Transverse colon (tissue), 4 donors: ENCODE measurements around the gene NAALADL2.

Experiments used
- EP300 ChIP-seq: sonication (generic); formaldehyde crosslinking; IDR thresholded peaks from one replicate; pipeline ENCODE4 v1.6.1; 2017; ENCODE audit warnings: antibody characterized with exemption, low read depth
- POLR2A ChIP-seq: fragments of 450-650 bp; IDR thresholded peaks from one replicate; pipeline ENCODE4 v1.6.1; 2016; ENCODE audit warnings: antibody characterized with exemption, mild to moderate bottlenecking, moderate library complexity
- POLR2AphosphoS5 ChIP-seq, 3 donors: sonication (generic); formaldehyde crosslinking; IDR thresholded peaks; one replicate each; pipeline ENCODE4 v1.6.1; 2016; ENCODE audit warnings: antibody characterized with exemption in 3 of 3
- TF ChIP-seq, protein P1 (sequence below), 5 experiments: fragments of 200-600 bp in 3 of 5; fragments of 450-650 bp in 2 of 5; sonication (generic) in 3 of 5; IDR thresholded peaks; 1 replicate in 2 of 5; 2 replicates in 3 of 5; pipeline ENCODE4 v1.5.1; 2016 to 2017; ENCODE audit warnings: antibody characterized with exemption in 5 of 5, inconsistent platforms in 3 of 5, mild to moderate bottlenecking in 2 of 5, moderate library complexity in 1 of 5

GRCh38 chr3:175749981-175750380 lies 890.8 kb downstream of the NAALADL2 start:
- TF ChIP-seq, protein P1, sequence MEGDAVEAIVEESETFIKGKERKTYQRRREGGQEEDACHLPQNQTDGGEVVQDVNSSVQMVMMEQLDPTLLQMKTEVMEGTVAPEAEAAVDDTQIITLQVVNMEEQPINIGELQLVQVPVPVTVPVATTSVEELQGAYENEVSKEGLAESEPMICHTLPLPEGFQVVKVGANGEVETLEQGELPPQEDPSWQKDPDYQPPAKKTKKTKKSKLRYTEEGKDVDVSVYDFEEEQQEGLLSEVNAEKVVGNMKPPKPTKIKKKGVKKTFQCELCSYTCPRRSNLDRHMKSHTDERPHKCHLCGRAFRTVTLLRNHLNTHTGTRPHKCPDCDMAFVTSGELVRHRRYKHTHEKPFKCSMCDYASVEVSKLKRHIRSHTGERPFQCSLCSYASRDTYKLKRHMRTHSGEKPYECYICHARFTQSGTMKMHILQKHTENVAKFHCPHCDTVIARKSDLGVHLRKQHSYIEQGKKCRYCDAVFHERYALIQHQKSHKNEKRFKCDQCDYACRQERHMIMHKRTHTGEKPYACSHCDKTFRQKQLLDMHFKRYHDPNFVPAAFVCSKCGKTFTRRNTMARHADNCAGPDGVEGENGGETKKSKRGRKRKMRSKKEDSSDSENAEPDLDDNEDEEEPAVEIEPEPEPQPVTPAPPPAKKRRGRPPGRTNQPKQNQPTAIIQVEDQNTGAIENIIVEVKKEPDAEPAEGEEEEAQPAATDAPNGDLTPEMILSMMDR (IDR thresholded peaks at IDR 0.05), result no peak
- no peak for TF ChIP-seq POLR2A
- TF ChIP-seq POLR2AphosphoS5 (IDR thresholded peaks at IDR 0.05), result no peak
- TF ChIP-seq EP300, result no peak
